DOHH2 (cell line): ENCODE data around the gene COX6A2.

Source experiments
- EZH2phosphoT487 ChIP-seq: fragments of 200-600 bp; sonication (generic); IDR thresholded peaks from 2 replicates; pipeline ENCODE4 v1.6.1; 2017; ENCODE audit warnings: borderline replicate concordance, mild to moderate bottlenecking, antibody characterized with exemption, low read length, moderate library complexity, mixed read lengths
- TF ChIP-seq, protein P1 (sequence below): fragments of 200-600 bp; sonication (generic); IDR thresholded peaks from one replicate; pipeline ENCODE4 v1.5.1; 2014; ENCODE audit warnings: antibody characterized with exemption, mild to moderate bottlenecking, low read depth, low read length; ENCODE audit not compliant: poor library complexity, severe bottlenecking

DNA sequence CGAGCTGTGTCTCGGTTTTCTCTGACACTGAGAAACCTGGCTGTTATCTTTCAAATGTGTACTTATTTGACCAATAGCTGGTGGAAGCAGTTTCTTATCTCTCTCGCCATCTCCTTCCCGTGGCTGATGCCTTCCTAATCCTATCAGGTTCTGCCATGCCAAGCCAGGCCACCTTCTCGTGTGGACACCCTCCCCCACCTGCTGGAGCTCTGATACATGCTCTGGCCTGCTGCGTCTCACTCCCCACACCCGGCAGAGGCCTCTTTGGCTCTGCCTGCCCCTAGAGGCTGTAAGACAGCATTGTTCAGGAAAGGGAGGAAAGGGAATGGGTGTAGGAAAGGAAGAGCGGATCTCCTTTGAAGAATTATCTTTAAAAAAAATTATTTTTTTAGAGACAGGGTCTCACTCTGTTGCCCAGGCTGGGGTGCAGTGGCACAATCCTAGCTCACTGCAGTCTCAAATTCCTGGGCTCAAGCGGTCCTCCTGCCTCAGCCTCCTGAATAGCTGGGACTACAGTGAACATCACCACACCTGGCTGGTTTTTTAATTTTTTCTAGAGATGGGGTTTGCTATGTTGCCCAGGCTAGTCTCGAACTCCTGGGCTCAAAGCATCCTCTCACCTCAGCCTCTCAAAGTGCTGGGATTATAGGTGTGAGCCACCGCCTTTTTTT, 23.7 kb upstream of the COX6A2 start:
- TF ChIP-seq, protein P1, sequence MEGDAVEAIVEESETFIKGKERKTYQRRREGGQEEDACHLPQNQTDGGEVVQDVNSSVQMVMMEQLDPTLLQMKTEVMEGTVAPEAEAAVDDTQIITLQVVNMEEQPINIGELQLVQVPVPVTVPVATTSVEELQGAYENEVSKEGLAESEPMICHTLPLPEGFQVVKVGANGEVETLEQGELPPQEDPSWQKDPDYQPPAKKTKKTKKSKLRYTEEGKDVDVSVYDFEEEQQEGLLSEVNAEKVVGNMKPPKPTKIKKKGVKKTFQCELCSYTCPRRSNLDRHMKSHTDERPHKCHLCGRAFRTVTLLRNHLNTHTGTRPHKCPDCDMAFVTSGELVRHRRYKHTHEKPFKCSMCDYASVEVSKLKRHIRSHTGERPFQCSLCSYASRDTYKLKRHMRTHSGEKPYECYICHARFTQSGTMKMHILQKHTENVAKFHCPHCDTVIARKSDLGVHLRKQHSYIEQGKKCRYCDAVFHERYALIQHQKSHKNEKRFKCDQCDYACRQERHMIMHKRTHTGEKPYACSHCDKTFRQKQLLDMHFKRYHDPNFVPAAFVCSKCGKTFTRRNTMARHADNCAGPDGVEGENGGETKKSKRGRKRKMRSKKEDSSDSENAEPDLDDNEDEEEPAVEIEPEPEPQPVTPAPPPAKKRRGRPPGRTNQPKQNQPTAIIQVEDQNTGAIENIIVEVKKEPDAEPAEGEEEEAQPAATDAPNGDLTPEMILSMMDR = peak; percentile 35
- TF ChIP-seq EZH2phosphoT487 = no peak
